DOHH2 (cell line): ENCODE measurements around the gene RICTOR.

Experiments used
- CTCF ChIP-seq: fragments of 200-600 bp; sonication (generic); IDR thresholded peaks from one replicate; pipeline ENCODE4 v1.5.1; 2014; ENCODE audit warnings: antibody characterized with exemption, mild to moderate bottlenecking, low read depth, low read length; ENCODE audit not compliant: poor library complexity, severe bottlenecking
- EZH2phosphoT487 ChIP-seq: fragments of 200-600 bp; sonication (generic); IDR thresholded peaks from 2 replicates; pipeline ENCODE4 v1.6.1; 2017; ENCODE audit warnings: borderline replicate concordance, mild to moderate bottlenecking, antibody characterized with exemption, low read length, moderate library complexity, mixed read lengths

- TF ChIP-seq CTCF (no peak), EZH2phosphoT487 (no peak)
Measured at GRCh38 chr5:39121315-39121714, 47.1 kb upstream of the RICTOR start.
